AG09319 (cell line): ENCODE results near the gene MLC1.

Experiments used
- DNase-seq: peaks from one replicate; pipeline ENCODE4 v3.0.0-alpha.2; 2010; ENCODE audit warnings: low read depth; ENCODE audit errors: extremely low read depth
- CTCF ChIP-seq: IDR thresholded peaks from 2 replicates; pipeline ENCODE4 v1.5.1; 2011; ENCODE audit warnings: low read depth, mild to moderate bottlenecking, inconsistent platforms, low read length, moderate library complexity

The MLC1 gene

GRCh38 chr22:50056214-50056972 lies 28.8 kb downstream of the MLC1 start:
- no peak for DNase-seq
- no peak for TF ChIP-seq CTCF

- DNase-seq, result no peak
- no peak for TF ChIP-seq CTCF
These were observed 31.4 kb downstream of the MLC1 start for GRCh38 chr22:50053861-50054260.

GRCh38 chr22:50051930-50052329 lies 33.3 kb downstream of the MLC1 start:
- no peak for DNase-seq
- no peak for TF ChIP-seq CTCF

- no peak for TF ChIP-seq CTCF
- no peak for DNase-seq
These were observed 35.7 kb downstream of the MLC1 start for GRCh38 chr22:50049299-50050195.

GRCh38 chr22:50048836-50049235 lies 36.4 kb downstream of the MLC1 start:
- no peak for DNase-seq
- TF ChIP-seq CTCF, result no peak

- no peak for DNase-seq
- no peak for TF ChIP-seq CTCF
These were observed 37.0 kb downstream of the MLC1 start for GRCh38 chr22:50048061-50048765.
